ENCODE results near the gene RFPL3. TPM values are rescaled to one million over a fixed set of nuclear protein-coding genes. Genes with fewer than 3 reads are reported as not detected.

Gene RFPL3
- total and polyA plus RNA-seq, 2 donors (not counting 3 experiments of a cell fraction or from before 2014, with no cell fraction given): not detected

DNA sequence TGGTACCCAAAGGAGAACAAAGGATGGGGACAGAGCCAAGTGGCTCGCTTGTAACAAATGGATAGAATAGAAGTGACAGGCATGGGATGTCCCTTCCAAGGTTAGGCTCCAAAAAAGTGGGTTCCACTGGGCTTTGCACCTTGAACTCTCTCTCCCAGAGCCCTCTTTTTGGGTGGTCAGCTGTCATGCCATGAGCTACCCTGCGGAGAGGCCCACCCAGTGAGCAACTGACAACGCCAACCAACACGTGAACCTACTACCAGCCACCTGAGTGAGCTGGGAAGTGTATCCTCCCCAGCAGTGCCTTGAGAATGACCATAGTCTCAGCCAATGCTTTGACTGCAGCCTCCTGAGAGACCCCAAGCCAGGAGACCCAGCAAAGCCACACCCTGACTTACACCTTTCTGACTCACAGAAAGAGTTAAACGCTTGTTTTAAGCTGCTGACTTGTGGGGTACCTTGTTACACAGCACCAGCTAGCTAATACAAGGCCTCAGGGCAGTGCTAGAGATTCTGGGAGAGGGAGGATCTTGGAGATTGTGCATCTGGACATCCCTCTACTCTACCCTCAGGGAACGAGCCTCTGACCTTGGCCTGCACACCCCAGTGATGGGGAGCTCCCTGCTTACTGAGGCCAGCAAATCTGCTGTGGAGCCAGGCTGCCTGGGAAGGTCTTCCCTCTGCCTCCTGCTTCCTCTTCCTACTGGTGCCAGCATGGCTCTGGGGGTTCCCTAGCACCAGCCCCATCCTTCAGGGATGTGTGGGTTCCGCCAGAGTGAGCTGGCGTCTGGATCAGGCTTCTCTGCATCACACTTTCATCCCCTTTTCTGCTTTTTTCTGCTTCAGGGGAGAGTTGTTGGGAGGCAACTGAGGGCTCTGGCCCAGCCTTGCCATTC, 29.1 kb upstream of the RFPL3 start:
- H3K4me2 ChIP-seq (ENCODE audit: insufficient read depth, low read length): no peak overlapping the region
- DNase-seq (ENCODE audit: low read depth, low spot score) (no peak), FAIRE-seq (no peak)
- ChIA-PET CTCF (no interaction called here), POLR2A (no interaction called here)
- dilution Hi-C loops (cut with MboI; ENCODE audit: extremely low pct_ligation_motif_present, low sequenced_read_pairs) (no loop called here), intact Hi-C loops (cut with micrococcal nuclease) (no loop called here)
- no peak overlapping the region for H3K4me3 ChIP-seq (replicated peaks in 1 of 3; ENCODE audit: insufficient read depth in 1 of 3, low read depth in 1 of 3, low read length in 3 of 3)
- no peak overlapping the region for H2AFZ ChIP-seq (ENCODE audit: low read depth, low read length)
- no peak overlapping the region for H3K27ac ChIP-seq (ENCODE audit: insufficient read depth, low read depth, low read length)
- TF ChIP-seq GATA2 (IDR thresholded peaks at IDR 0.05; ENCODE audit: insufficient read depth, insufficient read length, low read depth, low read length) (no peak), POLR2AphosphoS5 (IDR thresholded peaks at IDR 0.05; ENCODE audit: insufficient read depth, low read depth, low read length) (no peak), EZH2 (IDR thresholded peaks at IDR 0.05; ENCODE audit: borderline replicate concordance, low read depth, low read length, severe bottlenecking) (no peak), POLR2A (IDR thresholded peaks at IDR 0.05; ENCODE audit: low read depth, low read length) (no peak), JUN (IDR thresholded peaks at IDR 0.05; ENCODE audit: borderline replicate concordance, insufficient read depth, insufficient read length, low read depth) (no peak), FOS (IDR thresholded peaks at IDR 0.05; ENCODE audit: borderline replicate concordance, insufficient read depth, low read length) (no peak), MYC (IDR thresholded peaks at IDR 0.05; ENCODE audit: low read depth, low read length) (no peak)
- TF ChIP-seq, protein P1, sequence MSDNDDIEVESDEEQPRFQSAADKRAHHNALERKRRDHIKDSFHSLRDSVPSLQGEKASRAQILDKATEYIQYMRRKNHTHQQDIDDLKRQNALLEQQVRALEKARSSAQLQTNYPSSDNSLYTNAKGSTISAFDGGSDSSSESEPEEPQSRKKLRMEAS (IDR thresholded peaks at IDR 0.05; ENCODE audit: insufficient read depth, insufficient read length): no peak
- TF ChIP-seq, protein P2, sequence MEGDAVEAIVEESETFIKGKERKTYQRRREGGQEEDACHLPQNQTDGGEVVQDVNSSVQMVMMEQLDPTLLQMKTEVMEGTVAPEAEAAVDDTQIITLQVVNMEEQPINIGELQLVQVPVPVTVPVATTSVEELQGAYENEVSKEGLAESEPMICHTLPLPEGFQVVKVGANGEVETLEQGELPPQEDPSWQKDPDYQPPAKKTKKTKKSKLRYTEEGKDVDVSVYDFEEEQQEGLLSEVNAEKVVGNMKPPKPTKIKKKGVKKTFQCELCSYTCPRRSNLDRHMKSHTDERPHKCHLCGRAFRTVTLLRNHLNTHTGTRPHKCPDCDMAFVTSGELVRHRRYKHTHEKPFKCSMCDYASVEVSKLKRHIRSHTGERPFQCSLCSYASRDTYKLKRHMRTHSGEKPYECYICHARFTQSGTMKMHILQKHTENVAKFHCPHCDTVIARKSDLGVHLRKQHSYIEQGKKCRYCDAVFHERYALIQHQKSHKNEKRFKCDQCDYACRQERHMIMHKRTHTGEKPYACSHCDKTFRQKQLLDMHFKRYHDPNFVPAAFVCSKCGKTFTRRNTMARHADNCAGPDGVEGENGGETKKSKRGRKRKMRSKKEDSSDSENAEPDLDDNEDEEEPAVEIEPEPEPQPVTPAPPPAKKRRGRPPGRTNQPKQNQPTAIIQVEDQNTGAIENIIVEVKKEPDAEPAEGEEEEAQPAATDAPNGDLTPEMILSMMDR (IDR thresholded peaks at IDR 0.05; ENCODE audit: extremely low read depth in 1 of 2, insufficient read depth in 1 of 2, low read depth in 1 of 2, low read length in 2 of 2): no peak
- peaks cover 25% of the 10 kb centered on the region for H3K4me1 ChIP-seq (ENCODE audit: control insufficient read depth, extremely low read depth, insufficient read depth, low read length)
- no peaks in the 10 kb centered on the region for H3K9me1 ChIP-seq (replicated peaks; ENCODE audit: control insufficient read depth, extremely low read depth, insufficient read depth, low read length)
- H3K36me3 ChIP-seq (ENCODE audit: control insufficient read depth in 2 of 2, extremely low read depth in 1 of 2, insufficient read depth in 2 of 2, low read length in 2 of 2): no peaks in the 10 kb centered on the region
- H3K27me3 ChIP-seq (ENCODE audit: control insufficient read depth in 2 of 2, insufficient read depth in 2 of 2, low read length in 2 of 2): no peaks in the 10 kb centered on the region
- no TSS peak for BruUV-seq (replicated peaks)
- no peak overlapping the region for H3K9ac ChIP-seq (replicated peaks; ENCODE audit: extremely low read depth, insufficient read depth, low read length)
- no peaks in the 10 kb centered on the region for H3K9me3 ChIP-seq (replicated peaks; ENCODE audit: control insufficient read depth, insufficient read depth, low read length)
- no peaks in the 10 kb centered on the region for H3K79me2 ChIP-seq (ENCODE audit: control insufficient read depth, insufficient read depth, low read length)
- H4K20me1 ChIP-seq (replicated peaks; ENCODE audit: control insufficient read depth, extremely low read depth, insufficient read depth, low read length): no peaks in the 10 kb centered on the region

Measured in endothelial cell of umbilical vein (primary cell).